Measurements from ENCODE around the gene ASB6.

GRCh38 chr9:129617167-129617566, 24.8 kb downstream of the ASB6 start:
- peak; percentile 53 for TF ChIP-seq CTCF (conservative IDR thresholded peaks at IDR 0.05; ENCODE audit: low read length)
- TF ChIP-seq EZH2phosphoT487 (IDR thresholded peaks at IDR 0.05; ENCODE audit: borderline replicate concordance), result no peak

All from Loucy (cell line).